Activated CD8-positive, alpha-beta memory T cell treated with anti-CD3 and anti-CD28 coated beads, Interleukin-2, amount 10 ng/mL, durations not matched to agents 7 days and 5 days (primary cell): Measurements from ENCODE around the gene PNPLA1. TPM values are rescaled to one million over a fixed set of nuclear protein-coding genes. Genes with fewer than 3 reads are reported as not detected.

Experiments
- ATAC-seq: fragments of 150-1000 bp; cut with Tn5 transposase; one replicate; pipeline ENCODE4 v1.10.0; 2021; ENCODE audit warnings: moderate library complexity
- CTCF ChIA-PET: fragments of 350-600 bp; sonication (Branson Sonifier 250); formaldehyde crosslinking; loops from one replicate; lab custom pipeline; 2021; ENCODE audit warnings: antibody characterized with exemption; lab: Charles Lee
- DNase-seq: peaks from one replicate; pipeline ENCODE4 v3.0.0-alpha.2; 2020
- H3K27ac Mint-ChIP-seq: one replicate; pipeline ENCODE4 v1.8.0; 2021; ENCODE audit warnings: mild to moderate bottlenecking, mixed read lengths
- H3K27me3 Mint-ChIP-seq: one replicate; pipeline ENCODE4 v1.8.0; 2021; ENCODE audit warnings: mixed read lengths
- H3K36me3 Mint-ChIP-seq: one replicate; pipeline ENCODE4 v1.8.0; 2021; ENCODE audit warnings: mild to moderate bottlenecking, mixed read lengths
- H3K4me1 Mint-ChIP-seq: one replicate; pipeline ENCODE4 v1.8.0; 2021; ENCODE audit warnings: mixed read lengths
- H3K4me3 Mint-ChIP-seq: one replicate; pipeline ENCODE4 v1.8.0; 2021; ENCODE audit warnings: mild to moderate bottlenecking, moderate library complexity, mixed read lengths
- H3K9me3 Mint-ChIP-seq: one replicate; pipeline ENCODE4 v1.8.0; 2022; ENCODE audit warnings: low read depth, mixed read lengths
- total RNA-seq, 2 experiments: library from RNA; stranded (reverse); gene quantifications; one replicate each; pipeline ENCODE4 v1.2.3, GENCODE V29; 2021

Gene PNPLA1, protein sequence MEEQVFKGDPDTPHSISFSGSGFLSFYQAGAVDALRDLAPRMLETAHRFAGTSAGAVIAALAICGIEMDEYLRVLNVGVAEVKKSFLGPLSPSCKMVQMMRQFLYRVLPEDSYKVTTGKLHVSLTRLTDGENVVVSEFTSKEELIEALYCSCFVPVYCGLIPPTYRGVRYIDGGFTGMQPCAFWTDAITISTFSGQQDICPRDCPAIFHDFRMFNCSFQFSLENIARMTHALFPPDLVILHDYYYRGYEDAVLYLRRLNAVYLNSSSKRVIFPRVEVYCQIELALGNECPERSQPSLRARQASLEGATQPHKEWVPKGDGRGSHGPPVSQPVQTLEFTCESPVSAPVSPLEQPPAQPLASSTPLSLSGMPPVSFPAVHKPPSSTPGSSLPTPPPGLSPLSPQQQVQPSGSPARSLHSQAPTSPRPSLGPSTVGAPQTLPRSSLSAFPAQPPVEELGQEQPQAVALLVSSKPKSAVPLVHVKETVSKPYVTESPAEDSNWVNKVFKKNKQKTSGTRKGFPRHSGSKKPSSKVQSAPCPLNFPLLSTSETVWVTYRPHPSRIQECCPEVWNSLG
- not detected for total RNA-seq

DNA sequence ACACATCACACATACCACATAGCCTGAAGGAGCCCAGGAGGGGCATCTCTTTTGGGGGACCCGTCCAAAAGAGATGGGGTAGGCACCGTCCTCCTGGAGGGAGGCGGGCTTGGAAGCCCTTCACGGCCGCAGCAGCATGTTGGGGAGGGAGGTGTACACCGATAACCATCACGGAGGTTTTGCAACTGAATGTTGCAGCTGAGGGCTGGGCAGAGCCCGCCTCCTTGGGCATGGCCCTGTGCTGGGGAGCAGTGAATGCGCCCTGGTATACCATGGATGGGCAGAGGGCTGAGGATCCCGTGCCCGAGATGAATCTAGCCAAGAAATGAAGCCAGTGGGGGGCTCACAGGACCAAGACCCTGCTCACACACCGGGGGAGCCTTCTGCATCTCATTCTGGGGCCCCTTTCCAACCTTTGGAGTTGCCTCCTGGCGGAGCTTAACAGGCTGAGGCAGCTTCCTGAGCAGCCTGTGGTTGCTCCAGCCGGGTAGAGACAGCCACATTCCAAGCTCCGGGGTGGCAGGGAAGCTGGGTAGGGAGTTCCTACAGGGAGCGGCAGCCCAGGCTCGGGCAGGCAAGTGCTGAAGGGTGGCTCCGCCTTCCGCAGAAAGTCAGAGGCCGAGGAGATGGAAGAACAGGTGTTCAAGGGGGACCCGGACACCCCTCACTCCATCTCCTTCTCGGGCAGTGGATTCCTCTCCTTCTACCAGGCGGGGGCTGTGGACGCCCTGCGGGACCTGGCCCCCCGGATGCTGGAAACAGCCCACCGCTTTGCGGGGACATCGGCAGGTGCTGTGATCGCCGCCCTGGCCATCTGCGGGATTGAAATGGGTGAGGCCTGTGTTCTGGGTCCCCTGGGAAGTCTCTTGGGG, at the start of gene PNPLA1:
PNPLA1 (plus strand) TSS at position 227 of the 872 bp plus-strand sequence; CDS start at position 627, 400 bp downstream.
- Mint-ChIP-seq H3K27ac (no peak within 1 kb of the TSS), H3K36me3 (no peaks in the 10 kb centered on the region), H3K9me3 (peaks cover 2% of the 10 kb centered on the region), H3K4me3 (no peak within 1 kb of the TSS), H3K4me1 (no peaks in the 10 kb centered on the region), H3K27me3 (peaks cover 32% of the 10 kb centered on the region)
- CTCF ChIA-PET, result no interaction called here
- DNase-seq, result no peak
- ATAC-seq, result no peak

DNA sequence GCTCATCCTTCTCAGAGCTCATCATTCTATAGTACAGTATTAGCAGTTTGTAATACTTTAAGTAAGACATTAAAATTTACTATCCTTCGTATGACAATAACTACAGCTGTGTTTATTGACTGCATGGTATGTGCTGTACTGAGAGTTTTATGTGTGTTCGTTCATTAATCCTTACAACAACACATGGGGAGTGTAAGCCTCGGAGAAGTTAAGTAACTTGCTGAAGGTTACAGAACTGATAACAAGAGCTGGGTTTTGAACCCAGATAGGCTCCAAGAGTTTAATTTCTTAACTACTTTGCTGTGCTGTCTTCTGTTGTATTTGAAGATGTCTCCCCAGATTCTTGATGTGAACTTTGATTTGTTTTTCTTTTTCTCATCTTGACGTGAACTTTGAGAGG, 49.6 kb upstream of the PNPLA1 start:
- Mint-ChIP-seq H3K9me3 (no peaks in the 10 kb centered on the region), H3K36me3 (peaks cover 26% of the 10 kb centered on the region), H3K27me3 (no peaks in the 10 kb centered on the region), H3K27ac (no peak overlapping the region), H3K4me3 (no peak overlapping the region), H3K4me1 (no peaks in the 10 kb centered on the region)
- ATAC-seq (no peak), DNase-seq (no peak)
- CTCF ChIA-PET, result no interaction called here

DNA sequence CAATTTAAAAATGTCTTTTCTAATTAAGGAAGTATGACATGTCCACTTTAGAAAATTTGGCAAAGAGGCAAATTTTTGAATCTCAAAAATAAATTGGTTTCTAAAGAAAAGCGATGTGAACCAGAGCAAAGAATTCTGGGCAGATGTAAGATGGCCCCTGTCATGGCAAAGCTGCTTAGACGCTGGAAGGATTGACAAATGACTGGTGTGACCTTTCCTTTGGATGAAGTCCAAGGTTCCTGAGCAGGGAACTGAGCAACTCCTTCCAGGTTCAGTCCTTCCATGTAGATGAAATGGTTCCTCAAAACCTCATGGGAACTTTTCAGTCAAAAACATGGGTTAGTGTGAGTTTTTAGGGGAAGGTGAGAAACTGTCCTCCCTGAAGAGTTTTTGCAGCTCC, 48.2 kb upstream of the PNPLA1 start:
- H3K36me3 Mint-ChIP-seq, result peaks cover 21% of the 10 kb centered on the region
- no peaks in the 10 kb centered on the region for H3K27me3 Mint-ChIP-seq
- H3K4me3 Mint-ChIP-seq, result no peak overlapping the region
- no peaks in the 10 kb centered on the region for H3K9me3 Mint-ChIP-seq
- no peak for ATAC-seq
- H3K27ac Mint-ChIP-seq, result no peak overlapping the region
- H3K4me1 Mint-ChIP-seq, result no peaks in the 10 kb centered on the region
- no peak for DNase-seq
- CTCF ChIA-PET, result interaction anchor here (0.7 kb wide), 1 partner anchor 25 kb away, joined by 3 read pairs; no protein-coding TSS in a partner anchor

DNA sequence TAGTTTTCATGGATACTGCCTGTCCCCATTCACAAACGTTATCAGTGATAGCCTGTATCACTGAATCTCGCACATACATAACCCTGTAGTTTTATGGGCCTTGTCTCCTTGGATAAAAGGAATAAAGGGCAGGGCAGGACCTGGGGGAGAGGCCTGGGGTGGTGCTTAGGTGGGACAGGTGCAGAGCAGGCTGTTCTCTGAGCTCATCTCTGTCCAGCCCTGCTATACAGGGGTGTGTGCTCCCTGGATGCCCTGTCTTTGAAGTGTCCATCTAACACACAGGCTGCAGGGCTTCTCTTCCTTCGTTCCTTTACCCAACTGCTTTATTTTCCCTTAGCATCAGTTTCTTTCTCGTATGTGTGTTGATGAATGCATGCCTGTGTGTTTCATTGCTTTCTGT, 46.9 kb upstream of the PNPLA1 start:
- Mint-ChIP-seq H3K27ac (no peak overlapping the region), H3K4me3 (no peak overlapping the region), H3K9me3 (no peaks in the 10 kb centered on the region), H3K4me1 (no peaks in the 10 kb centered on the region), H3K36me3 (peaks cover 18% of the 10 kb centered on the region), H3K27me3 (no peaks in the 10 kb centered on the region)
- DNase-seq, result no peak
- CTCF ChIA-PET, result no interaction called here
- no peak for ATAC-seq

DNA sequence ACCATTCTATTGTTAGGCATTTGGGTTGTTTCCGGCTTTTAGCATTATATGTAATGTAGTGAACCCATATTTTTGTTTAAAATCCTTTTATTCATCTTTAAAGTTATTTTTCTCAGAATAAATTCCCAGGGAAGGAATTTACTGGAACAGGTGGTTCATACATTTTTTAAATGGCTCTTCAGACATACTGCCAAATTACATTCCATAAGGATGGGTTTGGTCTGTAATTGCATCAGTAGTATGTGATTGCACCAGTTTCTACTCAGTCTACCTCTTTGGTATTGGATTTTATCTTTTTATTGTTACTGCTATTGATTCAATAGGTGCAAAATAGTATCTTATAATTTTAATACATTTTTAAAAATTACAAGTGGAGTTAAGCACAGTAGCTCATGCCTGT, 46.2 kb upstream of the PNPLA1 start:
- no peak overlapping the region for H3K4me3 Mint-ChIP-seq
- H3K27ac Mint-ChIP-seq, result no peak overlapping the region
- H3K4me1 Mint-ChIP-seq, result peaks cover 5% of the 10 kb centered on the region
- CTCF ChIA-PET, result no interaction called here
- no peak for DNase-seq
- peaks cover 15% of the 10 kb centered on the region for H3K36me3 Mint-ChIP-seq
- no peak for ATAC-seq
- H3K27me3 Mint-ChIP-seq, result no peaks in the 10 kb centered on the region
- no peaks in the 10 kb centered on the region for H3K9me3 Mint-ChIP-seq

DNA sequence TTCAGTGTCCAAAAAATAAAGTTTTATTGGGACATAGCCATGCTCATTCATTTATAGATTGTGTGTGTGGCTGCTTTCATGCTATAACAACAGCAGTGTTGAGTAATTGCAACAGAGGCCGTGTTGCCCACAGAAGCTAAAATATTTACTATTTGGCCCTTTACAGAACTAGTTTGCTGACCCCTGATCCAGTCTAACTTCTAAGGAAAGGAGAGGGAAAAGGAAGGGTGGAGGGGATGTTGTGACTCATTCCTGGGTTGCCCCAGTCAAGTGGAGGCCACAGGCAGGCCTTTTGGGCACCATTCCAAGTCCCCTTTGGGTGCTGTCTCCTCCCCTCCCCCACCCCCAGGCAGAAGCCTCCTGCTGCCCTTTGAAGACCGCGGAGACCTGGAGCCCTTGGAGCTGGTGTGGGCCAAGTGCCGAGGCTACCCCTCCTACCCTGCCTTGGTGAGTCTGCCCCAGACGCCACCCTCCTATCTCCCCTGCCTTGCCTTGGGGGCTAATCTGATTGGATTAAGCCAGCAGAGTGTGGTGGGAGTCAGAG, 44.9 kb upstream of the PNPLA1 start:
- Mint-ChIP-seq H3K27me3 (no peaks in the 10 kb centered on the region), H3K9me3 (no peaks in the 10 kb centered on the region), H3K36me3 (peaks cover 13% of the 10 kb centered on the region), H3K27ac (no peak overlapping the region), H3K4me3 (no peak overlapping the region), H3K4me1 (peaks cover 9% of the 10 kb centered on the region)
- ATAC-seq, result no peak
- CTCF ChIA-PET, result no interaction called here
- DNase-seq, result no peak

DNA sequence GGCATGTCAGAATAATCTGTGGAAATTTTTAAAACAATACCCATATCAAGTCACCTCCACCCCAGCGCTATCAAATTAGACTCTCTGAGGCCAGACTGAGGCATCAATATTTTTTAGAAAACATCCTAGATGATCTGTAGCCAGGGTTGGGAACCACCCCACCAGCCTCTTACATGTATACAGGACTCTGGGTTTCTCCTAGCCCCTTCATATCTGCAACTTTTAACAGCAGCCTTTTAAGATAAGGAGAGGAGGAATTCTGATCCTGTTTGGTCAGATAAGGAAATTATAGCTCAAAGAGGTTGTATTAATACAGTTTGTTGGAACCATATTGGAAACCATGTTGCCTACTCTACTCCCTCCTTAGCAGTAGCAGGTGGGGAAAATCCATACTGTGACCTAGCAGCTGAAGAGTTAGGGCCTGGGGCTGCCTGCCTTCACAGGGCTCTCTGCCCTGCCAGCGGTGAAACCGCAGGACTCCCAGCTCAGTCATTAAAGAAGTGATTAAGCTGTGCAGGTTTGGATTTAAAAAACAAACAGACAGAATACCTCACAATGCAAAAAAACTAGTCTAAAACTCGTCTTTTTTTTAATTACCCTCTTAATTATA, 43.3 kb upstream of the PNPLA1 start:
- H3K27ac Mint-ChIP-seq, result no peak overlapping the region
- no peaks in the 10 kb centered on the region for H3K27me3 Mint-ChIP-seq
- peaks cover 18% of the 10 kb centered on the region for H3K36me3 Mint-ChIP-seq
- no peak for DNase-seq
- H3K9me3 Mint-ChIP-seq, result no peaks in the 10 kb centered on the region
- CTCF ChIA-PET, result no interaction called here
- no peak overlapping the region for H3K4me3 Mint-ChIP-seq
- H3K4me1 Mint-ChIP-seq, result peaks cover 9% of the 10 kb centered on the region
- no peak for ATAC-seq

DNA sequence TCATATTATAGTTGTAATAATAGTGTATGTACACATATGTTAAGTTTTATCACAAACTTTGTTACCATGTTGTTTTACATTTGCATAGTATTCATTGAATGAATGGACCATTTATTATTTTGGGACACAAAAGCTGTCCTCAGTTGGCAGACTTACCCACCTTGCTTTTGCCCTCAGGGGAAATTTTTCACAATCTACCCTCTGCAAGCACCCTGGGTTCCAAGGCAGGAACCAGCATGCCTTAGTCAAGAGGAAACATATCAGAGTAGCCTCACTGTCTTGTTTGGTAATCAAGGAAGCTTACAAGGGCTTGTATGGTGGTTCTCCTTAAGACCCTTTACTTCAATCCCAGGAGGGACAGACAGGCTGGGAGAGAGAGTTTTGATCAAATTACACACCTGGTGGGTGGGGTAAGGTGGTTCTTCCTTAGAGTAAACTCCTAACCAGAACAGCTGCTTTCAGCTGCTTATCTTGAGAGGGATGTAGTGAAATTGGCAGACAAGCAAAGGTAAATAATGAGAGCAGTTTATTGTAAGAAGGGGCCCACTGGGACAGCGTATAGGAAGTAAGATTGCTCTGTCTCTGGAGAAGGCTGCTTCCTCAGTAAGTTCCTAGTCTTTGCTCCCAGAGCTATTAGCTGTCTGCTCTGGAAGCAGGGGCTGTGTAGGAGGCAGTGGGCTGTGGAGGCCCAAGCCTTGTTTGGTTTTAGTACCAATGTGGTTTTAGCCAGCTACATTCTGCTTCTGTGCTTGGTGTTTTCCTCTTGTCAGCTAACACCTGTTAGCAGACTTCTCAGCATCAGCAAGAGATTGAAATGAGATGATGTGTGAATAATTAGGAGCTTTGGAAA, 42.3 kb upstream of the PNPLA1 start:
- Mint-ChIP-seq H3K9me3 (no peaks in the 10 kb centered on the region), H3K4me1 (peaks cover 9% of the 10 kb centered on the region), H3K4me3 (no peak overlapping the region), H3K27me3 (no peaks in the 10 kb centered on the region), H3K36me3 (peaks cover 12% of the 10 kb centered on the region), H3K27ac (no peak overlapping the region)
- CTCF ChIA-PET, result no interaction called here
- ATAC-seq (no peak), DNase-seq (no peak)

DNA sequence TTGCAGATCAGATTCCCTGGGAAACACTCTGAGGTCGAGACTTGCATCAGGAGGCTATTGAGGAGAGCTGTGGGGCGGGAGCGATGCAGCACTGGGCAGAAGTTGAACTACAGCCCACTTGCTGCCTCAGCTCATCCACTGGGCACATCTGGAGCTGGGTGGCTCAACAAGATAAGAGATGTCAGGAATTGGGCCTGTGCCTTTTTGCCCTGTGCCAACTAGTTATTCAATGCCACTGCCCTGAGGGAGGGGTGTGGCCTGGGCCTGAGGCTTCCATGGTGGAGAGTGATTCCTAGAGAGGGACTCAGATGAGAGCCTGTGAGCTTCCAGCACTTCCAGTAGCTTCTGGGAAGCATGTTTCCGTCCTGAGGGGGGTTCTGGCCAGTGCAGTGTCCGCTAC, 40.6 kb upstream of the PNPLA1 start:
- peaks cover 10% of the 10 kb centered on the region for H3K36me3 Mint-ChIP-seq
- H3K27me3 Mint-ChIP-seq, result no peaks in the 10 kb centered on the region

DNA sequence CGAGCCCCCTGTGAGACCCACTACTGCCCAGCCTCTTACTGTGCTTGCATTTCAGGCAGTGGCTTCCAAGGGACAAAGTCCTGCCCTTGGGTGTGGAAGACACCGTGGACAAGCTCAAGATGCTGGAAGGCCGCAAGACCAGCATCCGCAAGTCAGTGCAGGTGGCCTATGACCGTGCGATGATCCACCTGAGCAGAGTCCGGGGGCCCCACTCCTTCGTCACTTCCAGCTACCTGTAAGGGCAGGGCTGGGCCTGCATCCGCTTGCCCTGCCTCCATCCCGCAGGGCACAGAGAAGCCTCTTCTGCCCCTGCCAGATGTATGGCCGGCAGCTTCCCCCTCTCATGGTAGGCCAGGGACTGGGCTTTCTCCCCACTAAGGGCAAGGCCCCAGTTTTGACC, 39.5 kb upstream of the PNPLA1 start:
- Mint-ChIP-seq H3K4me3 (no peak overlapping the region), H3K27me3 (no peaks in the 10 kb centered on the region), H3K4me1 (peaks cover 16% of the 10 kb centered on the region), H3K36me3 (peaks cover 7% of the 10 kb centered on the region), H3K27ac (no peak overlapping the region), H3K9me3 (no peaks in the 10 kb centered on the region)
- ATAC-seq (no peak), DNase-seq (no peak)
- CTCF ChIA-PET, result interaction anchor here (1.2 kb wide), 1 partner anchor 13 kb away, joined by 3 read pairs; no protein-coding TSS in a partner anchor

More for the DNA sequence above, 40.6 kb upstream of the PNPLA1 start:
- ATAC-seq (no peak), DNase-seq (no peak)
- H3K9me3 Mint-ChIP-seq, result no peaks in the 10 kb centered on the region
- CTCF ChIA-PET, result interaction anchor here (0.6 to 1.2 kb wide), 3 partner anchors 14 to 201 kb away, joined by 3 read pairs; no protein-coding TSS in a partner anchor
- H3K27ac Mint-ChIP-seq, result no peak overlapping the region
- no peak overlapping the region for H3K4me3 Mint-ChIP-seq
- peaks cover 9% of the 10 kb centered on the region for H3K4me1 Mint-ChIP-seq

DNA sequence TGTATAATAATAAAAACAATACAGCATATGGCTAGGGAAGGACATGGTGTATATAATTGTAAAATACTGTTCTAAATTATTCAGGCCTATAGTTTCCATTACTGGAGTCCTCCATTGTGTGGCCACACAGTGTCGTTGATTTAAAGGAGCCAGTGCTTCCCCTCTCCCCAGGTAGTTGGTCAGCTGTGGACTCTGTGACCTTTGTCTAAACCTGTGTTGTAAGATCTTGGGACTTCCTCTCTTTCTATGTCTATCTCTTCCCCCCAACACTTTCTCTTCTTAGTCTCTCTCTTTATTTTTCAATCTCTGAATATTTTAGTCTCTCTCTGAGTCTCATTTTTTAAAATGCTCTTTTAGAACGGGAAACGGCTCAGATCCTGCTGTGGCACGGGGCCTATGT, 37.7 kb upstream of the PNPLA1 start:
- peaks cover 5% of the 10 kb centered on the region for H3K36me3 Mint-ChIP-seq
- CTCF ChIA-PET, result no interaction called here
- H3K27ac Mint-ChIP-seq, result no peak overlapping the region

DNA sequence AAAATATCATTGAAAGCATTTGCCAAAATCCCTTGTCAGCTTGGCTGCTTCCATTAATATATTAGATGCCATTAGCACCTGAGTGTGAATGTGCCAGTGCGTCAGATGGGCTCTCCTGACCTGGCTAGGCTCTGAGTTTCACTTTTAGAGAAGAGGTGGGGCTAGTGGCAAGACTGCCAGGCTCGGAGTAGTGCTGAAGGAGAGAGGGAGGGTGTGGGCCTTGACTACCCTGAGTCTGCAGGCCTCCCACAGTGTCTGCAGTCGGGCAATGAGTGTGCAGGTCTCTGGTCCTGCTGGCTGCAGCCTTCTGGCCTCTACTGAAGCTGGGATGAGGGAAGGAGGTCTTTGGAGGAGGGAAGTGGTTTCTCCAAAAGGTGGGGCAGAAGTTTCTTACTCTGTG, 34.6 kb upstream of the PNPLA1 start:
- no peaks in the 10 kb centered on the region for H3K9me3 Mint-ChIP-seq
- no peak overlapping the region for H3K4me3 Mint-ChIP-seq
- CTCF ChIA-PET, result no interaction called here
- no peaks in the 10 kb centered on the region for H3K27me3 Mint-ChIP-seq
- DNase-seq, result no peak
- ATAC-seq, result peak; percentile 47
- H3K27ac Mint-ChIP-seq, result peak overlapping the region; percentile 8
- peaks cover 9% of the 10 kb centered on the region for H3K4me1 Mint-ChIP-seq
- H3K36me3 Mint-ChIP-seq, result peaks cover 3% of the 10 kb centered on the region

More for the DNA sequence above, 37.7 kb upstream of the PNPLA1 start:
- Mint-ChIP-seq H3K9me3 (no peaks in the 10 kb centered on the region), H3K4me1 (peaks cover 18% of the 10 kb centered on the region), H3K27me3 (no peaks in the 10 kb centered on the region), H3K4me3 (no peak overlapping the region)
- ATAC-seq (no peak), DNase-seq (no peak)
